CD14-positive monocyte (primary cell): ENCODE measurements around the gene THRSP. TPM values are rescaled to one million over a fixed set of nuclear protein-coding genes. Genes with fewer than 3 reads are reported as not detected.

Source experiments
- DNase-seq, 3 donors: peaks; one replicate each; pipeline ENCODE4 v3.0.0-alpha.2; 2011 to 2022
- H2AFZ ChIP-seq: 2 replicates; pipeline ENCODE4 v1.6.0; 2012; ENCODE audit warnings: mild to moderate bottlenecking, low read depth, low read length, inconsistent platforms; ENCODE audit not compliant: insufficient read depth, poor library complexity, severe bottlenecking
- H3K27ac ChIP-seq, 2 donors: 1 replicate in 1 of 2; 2 replicates in 1 of 2; pipeline ENCODE4 v1.5.1; 2012 to 2013; ENCODE audit warnings: low read length in 2 of 2, control low read depth in 1 of 2, inconsistent platforms in 1 of 2, low read depth in 1 of 2, mild to moderate bottlenecking in 1 of 2
- H3K27me3 ChIP-seq, 2 donors: one replicate each; pipeline versions ENCODE4 v1.6.0 to v1.6.1; 2011 to 2013; ENCODE audit warnings: low read length in 2 of 2; ENCODE audit not compliant: control insufficient read depth in 2 of 2, insufficient read depth in 2 of 2
- H3K36me3 ChIP-seq, 2 donors: replicated peaks in 1 of 2; 1 replicate in 1 of 2; 2 replicates in 1 of 2; pipeline versions ENCODE4 v1.5.1 to v1.6.1; 2012 to 2013; ENCODE audit warnings: low read length in 2 of 2, control low read depth in 1 of 2, inconsistent platforms in 1 of 2, mild to moderate bottlenecking in 1 of 2; ENCODE audit not compliant: insufficient read depth in 2 of 2, control insufficient read depth in 1 of 2
- H3K4me1 ChIP-seq, 2 donors: 1 replicate in 1 of 2; 2 replicates in 1 of 2; pipeline versions ENCODE4 v1.5.1 to v1.6.1; 2012 to 2013; ENCODE audit warnings: low read length in 2 of 2, control low read depth in 1 of 2, inconsistent platforms in 1 of 2, mild to moderate bottlenecking in 1 of 2, moderate library complexity in 1 of 2; ENCODE audit not compliant: insufficient read depth in 2 of 2, control insufficient read depth in 1 of 2
- H3K4me2 ChIP-seq: replicated peaks from 2 replicates; pipeline ENCODE3; 2012; ENCODE audit warnings: low read length, moderate library complexity, mild to moderate bottlenecking; ENCODE audit not compliant: poor library complexity, severe bottlenecking; ENCODE audit errors: extremely low read depth
- H3K4me3 ChIP-seq, 3 experiments: fragments of 200-600 bp in 1 of 3; sonication (generic) in 1 of 3; replicated peaks in 1 of 3; 1 replicate in 2 of 3; 2 replicates in 1 of 3; pipeline ENCODE4 v1.5.1; 2011 to 2013; ENCODE audit warnings: low read length in 3 of 3, mild to moderate bottlenecking in 3 of 3, control low read depth in 2 of 3, low read depth in 2 of 3, inconsistent platforms in 1 of 3, moderate library complexity in 1 of 3
- H3K79me2 ChIP-seq: 2 replicates; pipeline ENCODE4 v1.6.0; 2012; ENCODE audit warnings: mild to moderate bottlenecking, control low read depth, inconsistent platforms, low read length, moderate library complexity; ENCODE audit not compliant: insufficient read depth
- H3K9ac ChIP-seq: 2 replicates; pipeline ENCODE4 v1.6.0; 2017; ENCODE audit warnings: low read length, mild to moderate bottlenecking; ENCODE audit not compliant: insufficient read depth, poor library complexity, severe bottlenecking
- H3K9me3 ChIP-seq, 2 donors: replicated peaks in 1 of 2; 1 replicate in 1 of 2; 2 replicates in 1 of 2; pipeline versions ENCODE4 v1.5.1 to v1.6.1; 2012 to 2013; ENCODE audit warnings: low read length in 2 of 2, control low read depth in 1 of 2; ENCODE audit not compliant: control insufficient read depth in 1 of 2, insufficient read depth in 1 of 2
- H4K20me1 ChIP-seq: 2 replicates; pipeline ENCODE4 v1.6.0; 2012; ENCODE audit warnings: mild to moderate bottlenecking, low read length, control low read depth, moderate library complexity; ENCODE audit not compliant: insufficient read depth
- H3K27ac Mint-ChIP-seq, 7 donors: one replicate each; pipeline ENCODE4 v1.8.0; 2020; ENCODE audit warnings: mild to moderate bottlenecking in 7 of 7, mixed read lengths in 7 of 7, moderate library complexity in 6 of 7, inconsistent platforms in 2 of 7
- H3K27me3 Mint-ChIP-seq, 3 donors: one replicate each; pipeline ENCODE4 v1.8.0; 2021 to 2022; ENCODE audit warnings: low read depth in 3 of 3, mild to moderate bottlenecking in 3 of 3, mixed read lengths in 3 of 3, moderate library complexity in 3 of 3, inconsistent platforms in 1 of 3
- H3K36me3 Mint-ChIP-seq, 2 donors: one replicate each; pipeline ENCODE4 v1.8.0; 2020; ENCODE audit warnings: mixed read lengths in 2 of 2, inconsistent platforms in 1 of 2, mild to moderate bottlenecking in 1 of 2
- H3K4me1 Mint-ChIP-seq: one replicate; pipeline ENCODE4 v1.8.0; 2020; ENCODE audit warnings: mild to moderate bottlenecking, mixed read lengths
- H3K4me3 Mint-ChIP-seq, 2 donors: one replicate each; pipeline ENCODE4 v1.8.0; 2020; ENCODE audit warnings: mild to moderate bottlenecking in 2 of 2, mixed read lengths in 2 of 2, moderate library complexity in 1 of 2
- H3K9me3 Mint-ChIP-seq, 7 donors: one replicate each; pipeline ENCODE4 v1.8.0; 2020 to 2022; ENCODE audit warnings: mixed read lengths in 7 of 7, mild to moderate bottlenecking in 6 of 7, moderate library complexity in 6 of 7, inconsistent platforms in 2 of 7
- WGBS: methylation state at CpG from one replicate; pipeline ENCODE4 v1.1.5; 2013; ENCODE audit warnings: missing lambda C conversion rate; ENCODE audit not compliant: insufficient coverage; 5-methylcytosine and 5-hydroxymethylcytosine counted together
- intact Hi-C, 2 donors: fragments of 100-400 bp; cut with micrococcal nuclease; formaldehyde crosslinking; loops; one replicate each; pipeline versions ENCODE4 v1.15.0 to v1.15.1; 2023
- polyA plus RNA-seq, 3 donors: library from polyadenylated mRNA; depleted of rRNA in 1 of 3; unstranded in 2 of 3; stranded (reverse) in 1 of 3; fragments of 300-500 nt in 2 of 3; fragments of >200 nt in 1 of 3; fragmentation: Illumina TruSeq in 2 of 3; gene quantifications; 1 replicate in 2 of 3; 2 replicates in 1 of 3; pipeline ENCODE4 v1.2.3, GENCODE V29; 2012 to 2021
- TF ChIP-seq, protein P1 (sequence below): fragments of 200-600 bp; IDR thresholded peaks from one replicate; pipeline ENCODE4 v1.8.0; 2022; ENCODE audit warnings: antibody characterized with exemption, mild to moderate bottlenecking

The THRSP gene
- polyA plus RNA-seq, 3 donors: not detected

DNA sequence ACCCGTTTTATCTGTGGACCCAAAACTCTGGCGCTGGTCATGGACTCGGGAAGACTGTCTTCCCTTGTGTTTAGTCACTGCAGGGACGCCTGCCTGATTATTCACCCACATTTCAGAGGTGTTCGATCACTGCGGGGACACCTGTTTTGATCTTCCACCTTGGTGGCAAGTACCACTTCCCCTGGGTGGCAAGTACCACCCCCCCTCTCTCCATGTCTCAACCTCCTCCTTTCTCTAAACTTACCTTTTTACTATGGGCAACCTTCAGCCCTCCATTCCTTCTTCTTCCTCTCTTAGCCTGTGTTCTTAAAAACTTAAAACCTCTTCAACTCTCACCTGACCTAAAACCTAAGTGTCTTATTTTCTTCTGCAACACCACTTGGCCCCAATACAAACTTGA is 17.9 kb downstream of the THRSP start:
- no peak overlapping the region for H3K9ac ChIP-seq
- H2AFZ ChIP-seq: peak overlapping the region; percentile 96
- peaks cover 32% of the 10 kb centered on the region for H3K79me2 ChIP-seq
- TF ChIP-seq, protein P1, sequence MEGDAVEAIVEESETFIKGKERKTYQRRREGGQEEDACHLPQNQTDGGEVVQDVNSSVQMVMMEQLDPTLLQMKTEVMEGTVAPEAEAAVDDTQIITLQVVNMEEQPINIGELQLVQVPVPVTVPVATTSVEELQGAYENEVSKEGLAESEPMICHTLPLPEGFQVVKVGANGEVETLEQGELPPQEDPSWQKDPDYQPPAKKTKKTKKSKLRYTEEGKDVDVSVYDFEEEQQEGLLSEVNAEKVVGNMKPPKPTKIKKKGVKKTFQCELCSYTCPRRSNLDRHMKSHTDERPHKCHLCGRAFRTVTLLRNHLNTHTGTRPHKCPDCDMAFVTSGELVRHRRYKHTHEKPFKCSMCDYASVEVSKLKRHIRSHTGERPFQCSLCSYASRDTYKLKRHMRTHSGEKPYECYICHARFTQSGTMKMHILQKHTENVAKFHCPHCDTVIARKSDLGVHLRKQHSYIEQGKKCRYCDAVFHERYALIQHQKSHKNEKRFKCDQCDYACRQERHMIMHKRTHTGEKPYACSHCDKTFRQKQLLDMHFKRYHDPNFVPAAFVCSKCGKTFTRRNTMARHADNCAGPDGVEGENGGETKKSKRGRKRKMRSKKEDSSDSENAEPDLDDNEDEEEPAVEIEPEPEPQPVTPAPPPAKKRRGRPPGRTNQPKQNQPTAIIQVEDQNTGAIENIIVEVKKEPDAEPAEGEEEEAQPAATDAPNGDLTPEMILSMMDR: no peak
- H3K9me3 Mint-ChIP-seq: peaks cover 0 to 1% (median 0%) of the 10 kb centered on the region in 7 donors
- H3K27ac Mint-ChIP-seq: peak overlapping the region in 2 of 7 donors; percentile 2 to 41
- H4K20me1 ChIP-seq: peaks cover 23% of the 10 kb centered on the region
- DNase-seq: no peak
- no peak overlapping the region for H3K4me3 ChIP-seq
- intact Hi-C loops: no loop called here
- peaks cover 34% of the 10 kb centered on the region for H3K4me1 Mint-ChIP-seq
- H3K4me2 ChIP-seq: no peak overlapping the region
- no peaks in the 10 kb centered on the region for H3K27me3 ChIP-seq
- no peak overlapping the region for H3K27ac ChIP-seq
- H3K9me3 ChIP-seq: no peaks in the 10 kb centered on the region
- no peak overlapping the region for H3K4me3 Mint-ChIP-seq
- H3K27me3 Mint-ChIP-seq: peaks cover 0 to 1% (median 0%) of the 10 kb centered on the region in 3 donors
- WGBS: 96% methylated on average over 5 of the region's 6 CpGs
- no peaks in the 10 kb centered on the region for H3K36me3 ChIP-seq
- peaks cover 0 to 2% of the 10 kb centered on the region in 2 donors for H3K36me3 Mint-ChIP-seq
- peaks cover 31 to 39% of the 10 kb centered on the region in 2 donors for H3K4me1 ChIP-seq

DNA sequence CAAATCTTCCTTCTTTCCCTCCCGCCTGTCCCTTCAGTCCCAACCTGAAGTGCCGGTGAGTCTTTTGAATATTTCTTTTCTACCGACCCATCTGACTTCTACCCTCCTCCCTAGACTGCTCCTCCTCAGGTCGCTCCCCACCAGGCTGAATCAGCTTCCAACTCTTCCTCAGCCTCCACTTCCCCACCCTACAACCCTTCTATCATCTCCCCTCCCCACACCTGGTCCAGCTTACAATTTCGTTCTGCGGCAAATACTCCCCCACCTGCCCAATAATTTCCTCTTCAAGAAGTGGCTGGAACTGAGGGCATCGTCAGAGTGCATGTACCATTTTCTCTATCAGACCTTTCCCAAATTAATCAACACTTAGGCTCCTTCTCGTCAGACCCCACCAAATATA is 18.5 kb downstream of the THRSP start:
- DNase-seq: no peak
- Histone ChIP-seq H3K79me2 (peaks cover 26% of the 10 kb centered on the region), H3K4me2 (no peak overlapping the region), H3K9me3 (no peaks in the 10 kb centered on the region), H3K36me3 (no peaks in the 10 kb centered on the region), H3K9ac (no peak overlapping the region), H3K27me3 (no peaks in the 10 kb centered on the region), H3K4me1 (peaks cover 26 to 34% of the 10 kb centered on the region in 2 donors), H4K20me1 (peaks cover 18% of the 10 kb centered on the region), H3K27ac (no peak overlapping the region), H2AFZ (no peak overlapping the region), H3K4me3 (no peak overlapping the region)
- TF ChIP-seq, protein P1: no peak
- H3K27me3 Mint-ChIP-seq: peaks cover 0 to 1% (median 0%) of the 10 kb centered on the region in 3 donors
- no peak overlapping the region for H3K4me3 Mint-ChIP-seq
- peaks cover 0 to 2% of the 10 kb centered on the region in 2 donors for H3K36me3 Mint-ChIP-seq
- no peak overlapping the region for H3K27ac Mint-ChIP-seq
- WGBS: 95% methylated on average over 8 of the region's 8 CpGs
- peaks cover 28% of the 10 kb centered on the region for H3K4me1 Mint-ChIP-seq
- intact Hi-C loops: no loop called here
- peaks cover 0 to 1% (median 0%) of the 10 kb centered on the region in 7 donors for H3K9me3 Mint-ChIP-seq
